ENCODE data around the gene ERCC6. TPM values are rescaled to one million over a fixed set of nuclear protein-coding genes. Genes with fewer than 3 reads are reported as not detected.

Gene ERCC6
- total and polyA plus RNA-seq, 2 experiments from 2014 or later: 50.8 to 69.2 TPM

DNA sequence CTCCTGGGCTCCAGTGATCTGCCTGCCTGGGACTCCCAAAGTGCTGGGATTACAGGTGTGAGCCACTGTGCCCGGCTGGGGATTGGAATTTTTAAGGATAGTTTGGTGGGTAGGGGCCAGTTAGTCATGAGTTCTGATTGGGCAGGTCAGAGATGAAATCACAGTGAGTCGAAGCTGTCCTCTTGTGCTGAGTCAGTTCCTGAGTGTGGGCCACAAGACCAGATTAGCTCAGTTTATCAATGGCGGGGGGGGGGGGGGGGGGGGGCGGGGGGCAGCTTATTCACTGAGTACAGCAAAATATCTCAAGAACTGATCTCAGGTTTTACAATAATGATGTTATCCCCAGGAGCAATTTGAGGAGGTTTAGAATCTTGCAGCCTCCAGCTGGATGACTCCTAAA is 11.6 kb upstream of the ERCC6 start:
- H2AFZ ChIP-seq: no peak overlapping the region
- WGBS, 2 experiments (ENCODE audit: low coverage in 1 of 2, low lambda C conversion rate in 2 of 2, missing lambda C conversion rate in 2 of 2): 0 to 1% methylated on average over 3 to 4 of the region's 4 CpGs
- peaks cover 56% of the 10 kb centered on the region for H3K4me1 ChIP-seq (ENCODE audit: insufficient read depth)
- H4K20me1 ChIP-seq (ENCODE audit: insufficient read depth): no peaks in the 10 kb centered on the region
- peaks cover 50% of the 10 kb centered on the region for H3F3A ChIP-seq (ENCODE audit: insufficient read depth)
- peak overlapping the region; percentile 47 for H3K4me2 ChIP-seq (ENCODE audit: unreplicated experiment)
- H3K9me2 ChIP-seq (ENCODE audit: insufficient read depth): no peaks in the 10 kb centered on the region
- no peaks in the 10 kb centered on the region for H3K36me3 ChIP-seq (ENCODE audit: low read depth)
- peak overlapping the region; percentile 41 for H3K9ac ChIP-seq
- peak; percentile 77 for DNase-seq
- H3K27me3 ChIP-seq (replicated peaks; ENCODE audit: insufficient read depth): no peaks in the 10 kb centered on the region
- H3K9me3 ChIP-seq (ENCODE audit: low read depth): no peaks in the 10 kb centered on the region
- in situ Hi-C loops (cut with MboI): no loop called here
- TF ChIP-seq EZH2phosphoT487 (IDR thresholded peaks at IDR 0.05; ENCODE audit: insufficient read depth, low read depth) (no peak), EZH2 (IDR thresholded peaks at IDR 0.05; ENCODE audit: insufficient read depth, poor library complexity, severe bottlenecking) (no peak)
- no peaks in the 10 kb centered on the region for H3K79me2 ChIP-seq (ENCODE audit: insufficient read depth)
- peak overlapping the region; percentile 91 for H3K27ac ChIP-seq
- no peak overlapping the region for H3K4me3 ChIP-seq

DNA sequence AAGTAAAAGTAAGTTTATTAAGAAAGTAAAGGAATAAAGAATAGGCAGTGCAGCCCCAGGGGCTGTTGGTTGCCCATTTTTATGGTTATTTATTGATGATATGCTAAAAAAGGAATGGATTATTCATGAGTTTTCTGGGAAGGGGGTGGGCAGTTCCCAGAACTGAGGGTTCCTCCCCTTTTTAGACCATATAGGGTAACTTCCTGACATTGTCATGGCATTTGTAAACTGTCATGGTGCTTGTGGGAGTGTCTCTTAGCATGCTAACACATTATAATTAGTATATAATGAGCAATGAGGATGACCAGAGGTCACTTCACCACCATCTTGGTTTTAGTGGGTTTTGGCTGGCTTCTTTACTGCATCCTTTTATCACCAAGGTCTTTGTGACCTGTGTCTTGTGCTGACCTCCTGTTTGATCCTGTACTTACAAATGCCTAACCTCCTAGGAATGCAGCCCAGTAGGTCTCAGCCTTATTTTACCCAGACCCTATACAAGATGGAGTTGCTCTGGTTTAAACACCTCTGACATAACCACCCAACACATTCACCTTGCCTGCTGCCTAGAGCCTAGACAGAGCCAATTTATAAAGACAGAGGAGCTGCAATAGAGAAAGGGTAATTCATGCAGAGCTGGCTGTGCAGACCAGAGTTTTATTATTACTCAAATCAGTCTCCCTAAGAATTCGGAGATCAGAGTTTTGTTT is 10.9 kb upstream of the ERCC6 start:
- in situ Hi-C loops (cut with MboI): no loop called here
- no peak for TF ChIP-seq EZH2phosphoT487 (IDR thresholded peaks at IDR 0.05; ENCODE audit: insufficient read depth, low read depth)
- TF ChIP-seq EZH2 (IDR thresholded peaks at IDR 0.05; ENCODE audit: insufficient read depth, poor library complexity, severe bottlenecking): no peak
- Histone ChIP-seq H3K9me2 (ENCODE audit: insufficient read depth) (no peaks in the 10 kb centered on the region), H3K4me3 (no peak overlapping the region), H3K27me3 (replicated peaks; ENCODE audit: insufficient read depth) (no peaks in the 10 kb centered on the region), H3K36me3 (ENCODE audit: low read depth) (no peaks in the 10 kb centered on the region), H3K9ac (peak overlapping the region; percentile 41), H2AFZ (no peak overlapping the region), H3K79me2 (ENCODE audit: insufficient read depth) (no peaks in the 10 kb centered on the region), H3F3A (ENCODE audit: insufficient read depth) (peaks cover 50% of the 10 kb centered on the region), H3K4me2 (ENCODE audit: unreplicated experiment) (peak overlapping the region; percentile 8), H3K9me3 (ENCODE audit: low read depth) (no peaks in the 10 kb centered on the region), H3K27ac (peak overlapping the region; percentile 91), H3K4me1 (ENCODE audit: insufficient read depth) (peaks cover 56% of the 10 kb centered on the region), H4K20me1 (ENCODE audit: insufficient read depth) (no peaks in the 10 kb centered on the region)
- DNase-seq: peak; percentile 43
- 92 to 93% methylated on average over 1 of the region's 1 CpG for WGBS, 2 experiments (ENCODE audit: low coverage in 1 of 2, low lambda C conversion rate in 2 of 2, missing lambda C conversion rate in 2 of 2)

DNA sequence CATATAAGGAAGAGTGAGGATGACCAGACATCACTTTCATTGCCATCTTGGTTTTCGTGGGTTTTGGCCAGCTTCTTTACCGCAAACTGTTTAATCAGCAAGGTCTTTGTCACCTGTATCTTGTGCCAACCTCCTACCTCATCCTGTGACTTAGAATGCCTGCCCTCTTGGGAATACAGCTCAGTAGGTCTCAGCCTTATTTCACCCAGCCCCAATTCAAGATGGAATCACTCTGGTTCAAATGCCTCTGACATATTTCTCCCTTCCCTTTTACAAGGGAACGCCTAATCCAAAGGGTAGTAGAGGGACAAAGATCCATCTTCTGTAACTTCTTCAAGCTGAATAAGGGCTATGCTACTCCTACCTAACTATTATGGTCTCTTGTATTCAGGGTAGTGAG is 4.7 kb upstream of the ERCC6 start:
- TF ChIP-seq EZH2 (IDR thresholded peaks at IDR 0.05; ENCODE audit: insufficient read depth, poor library complexity, severe bottlenecking): no peak
- TF ChIP-seq EZH2phosphoT487 (IDR thresholded peaks at IDR 0.05; ENCODE audit: insufficient read depth, low read depth): no peak
- in situ Hi-C loops (cut with MboI): no loop called here
- 69 to 70% methylated on average over 3 of the region's 3 CpGs for WGBS, 2 experiments (ENCODE audit: low coverage in 1 of 2, low lambda C conversion rate in 2 of 2, missing lambda C conversion rate in 2 of 2)

DNA sequence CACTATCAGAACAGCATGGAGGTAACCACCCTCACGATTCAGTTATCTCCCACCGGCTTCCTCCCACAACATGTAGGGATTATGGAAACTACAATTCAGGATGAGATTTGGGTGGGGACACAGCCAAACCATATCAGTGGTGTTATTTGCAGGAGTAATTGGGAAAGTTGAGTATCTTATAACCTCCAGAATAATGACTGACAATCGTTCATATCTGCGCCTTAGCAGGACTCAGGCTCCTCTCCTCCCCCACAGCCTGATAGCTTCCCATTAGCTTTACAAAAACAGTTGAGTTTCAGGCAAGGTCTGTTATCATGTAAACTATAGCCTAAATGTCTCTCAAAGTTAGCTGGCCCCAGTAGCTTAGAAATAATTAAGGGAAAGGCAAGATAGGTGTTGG is 3.4 kb upstream of the ERCC6 start:
- no peaks in the 10 kb centered on the region for H3K9me2 ChIP-seq (ENCODE audit: insufficient read depth)
- no peaks in the 10 kb centered on the region for H4K20me1 ChIP-seq (ENCODE audit: insufficient read depth)
- no peaks in the 10 kb centered on the region for H3K9me3 ChIP-seq (ENCODE audit: low read depth)
- H3K79me2 ChIP-seq (ENCODE audit: insufficient read depth): peaks cover 14% of the 10 kb centered on the region
- H3K4me3 ChIP-seq: no peak overlapping the region
- no peak overlapping the region for H2AFZ ChIP-seq
- H3K36me3 ChIP-seq (ENCODE audit: low read depth): no peaks in the 10 kb centered on the region
- H3F3A ChIP-seq (ENCODE audit: insufficient read depth): peaks cover 16% of the 10 kb centered on the region; the same call in 1 of the 2 replicates
- no peak overlapping the region for H3K9ac ChIP-seq
- WGBS, 2 experiments (ENCODE audit: low coverage in 1 of 2, low lambda C conversion rate in 2 of 2, missing lambda C conversion rate in 2 of 2): 73 to 80% methylated on average over 4 of the region's 4 CpGs
- H3K27ac ChIP-seq: no peak overlapping the region
- H3K27me3 ChIP-seq (replicated peaks; ENCODE audit: insufficient read depth): no peaks in the 10 kb centered on the region
- H3K4me1 ChIP-seq (ENCODE audit: insufficient read depth): peaks cover 18% of the 10 kb centered on the region
- TF ChIP-seq EZH2phosphoT487 (IDR thresholded peaks at IDR 0.05; ENCODE audit: insufficient read depth, low read depth): no peak
- no peak for TF ChIP-seq EZH2 (IDR thresholded peaks at IDR 0.05; ENCODE audit: insufficient read depth, poor library complexity, severe bottlenecking)
- no peak for DNase-seq
- in situ Hi-C loops (cut with MboI): no loop called here
- H3K4me2 ChIP-seq (ENCODE audit: unreplicated experiment): no peak overlapping the region

More for the DNA sequence above, 4.7 kb upstream of the ERCC6 start:
- Histone ChIP-seq H3K4me3 (no peak overlapping the region), H2AFZ (no peak overlapping the region), H3K9ac (no peak overlapping the region), H3K79me2 (ENCODE audit: insufficient read depth) (peaks cover 2% of the 10 kb centered on the region), H4K20me1 (ENCODE audit: insufficient read depth) (no peaks in the 10 kb centered on the region), H3K4me2 (ENCODE audit: unreplicated experiment) (no peak overlapping the region), H3K9me2 (ENCODE audit: insufficient read depth) (no peaks in the 10 kb centered on the region), H3K36me3 (ENCODE audit: low read depth) (no peaks in the 10 kb centered on the region), H3K4me1 (ENCODE audit: insufficient read depth) (peaks cover 12% of the 10 kb centered on the region), H3K9me3 (ENCODE audit: low read depth) (no peaks in the 10 kb centered on the region), H3K27ac (no peak overlapping the region), H3K27me3 (replicated peaks; ENCODE audit: insufficient read depth) (no peaks in the 10 kb centered on the region), H3F3A (ENCODE audit: insufficient read depth) (0 out of 2 replicates have a peak, but pooled peaks cover 7% of the 10 kb centered on the region)
- DNase-seq: no peak

Data from GM23248 (cell line).